Cardiac muscle cell (in vitro differentiated cells and primary cell): ENCODE measurements around the gene ATN1. TPM values are rescaled to one million over a fixed set of nuclear protein-coding genes. Genes with fewer than 3 reads are reported as not detected.
A peak's percentile ranks its signal among the peaks of the same experiment; 100 is the strongest.

Experiments used
- DNase-seq, 2 donors: peaks; one replicate each; pipeline versions ENCODE4 v3.0.0 to v3.0.0-alpha.2; 2010 to 2017; ENCODE audit warnings: low read depth in 1 of 2, low spot score in 1 of 2
- H3K27ac ChIP-seq: fragments of 200-600 bp; sonication (generic); 2 replicates; pipeline ENCODE4 v1.5.1; 2016
- H3K27me3 ChIP-seq: fragments of 200-600 bp; sonication (generic); 2 replicates; pipeline ENCODE4 v1.6.0; 2016; ENCODE audit warnings: control low read depth
- H3K36me3 ChIP-seq: fragments of 200-600 bp; sonication (generic); 2 replicates; pipeline ENCODE4 v1.5.1; 2016; ENCODE audit warnings: control low read depth
- H3K4me1 ChIP-seq: fragments of 200-600 bp; sonication (generic); 2 replicates; pipeline ENCODE4 v1.8.1; 2017; ENCODE audit warnings: low read depth, mild to moderate bottlenecking, mixed run types
- H3K4me3 ChIP-seq: fragments of 200-600 bp; sonication (generic); 2 replicates; pipeline ENCODE4 v1.5.1; 2016; ENCODE audit warnings: mild to moderate bottlenecking
- H3K9me3 ChIP-seq: fragments of 200-600 bp; sonication (generic); 2 replicates; pipeline ENCODE4 v1.5.1; 2017; ENCODE audit warnings: low read depth, mild to moderate bottlenecking, control low read depth
- CTCF ChIP-seq: IDR thresholded peaks from 2 replicates; pipeline ENCODE4 v1.5.1; 2012; ENCODE audit warnings: low read depth, mild to moderate bottlenecking, low read length
- polyA plus RNA-seq: library from polyadenylated mRNA; unstranded; fragments of >200 nt; fragmentation: Nextera tagmentation; extraction: Ambion mirVana; gene quantifications from 2 replicates; pipeline ENCODE4 v1.2.1, GENCODE V29; 2016
- total RNA-seq: library from RNA; depleted of rRNA; stranded (reverse); fragments of >200 nt; gene quantifications from 2 replicates; pipeline ENCODE4 v1.2.3, GENCODE V29; 2016

The ATN1 gene
- total and polyA plus RNA-seq, 2 experiments from 2014 or later: 22.8 to 46.4 TPM

- Histone ChIP-seq H3K4me1 (no peaks in the 10 kb centered on the region), H3K27me3 (no peaks in the 10 kb centered on the region), H3K4me3 (no peak overlapping the region), H3K36me3 (no peaks in the 10 kb centered on the region), H3K9me3 (no peaks in the 10 kb centered on the region), H3K27ac (no peak overlapping the region)
- no peak for DNase-seq
- no peak for TF ChIP-seq CTCF
These were observed 33.4 kb upstream of the ATN1 start for GRCh38 chr12:6894321-6894720.

GRCh38 chr12:6896846-6897435, 30.8 kb upstream of the ATN1 start:
- TF ChIP-seq CTCF: no peak
- DNase-seq: no peak
- Histone ChIP-seq H3K4me3 (no peak overlapping the region), H3K27ac (no peak overlapping the region), H3K36me3 (no peaks in the 10 kb centered on the region), H3K9me3 (no peaks in the 10 kb centered on the region), H3K27me3 (no peaks in the 10 kb centered on the region), H3K4me1 (no peaks in the 10 kb centered on the region)

- Histone ChIP-seq H3K4me1 (no peaks in the 10 kb centered on the region), H3K36me3 (no peaks in the 10 kb centered on the region), H3K9me3 (no peaks in the 10 kb centered on the region), H3K27me3 (no peaks in the 10 kb centered on the region), H3K27ac (no peak overlapping the region), H3K4me3 (no peak overlapping the region)
- no peak for TF ChIP-seq CTCF
- peak in 1 of 2 donors; percentile 14 for DNase-seq
These were observed 28.3 kb upstream of the ATN1 start for GRCh38 chr12:6899427-6899826.

GRCh38 chr12:6899837-6900519, 27.8 kb upstream of the ATN1 start:
- no peak overlapping the region for H3K27ac ChIP-seq
- H3K36me3 ChIP-seq: no peaks in the 10 kb centered on the region
- H3K27me3 ChIP-seq: no peaks in the 10 kb centered on the region
- DNase-seq: peak in 1 of 2 donors; percentile 80
- no peak overlapping the region for H3K4me3 ChIP-seq
- no peaks in the 10 kb centered on the region for H3K9me3 ChIP-seq
- no peak for TF ChIP-seq CTCF
- H3K4me1 ChIP-seq: peaks cover under 1% of the 10 kb centered on the region

GRCh38 chr12:6902448-6902847, 25.3 kb upstream of the ATN1 start:
- peaks cover 4% of the 10 kb centered on the region for H3K4me1 ChIP-seq
- DNase-seq: no peak
- no peaks in the 10 kb centered on the region for H3K36me3 ChIP-seq
- H3K27me3 ChIP-seq: no peaks in the 10 kb centered on the region
- TF ChIP-seq CTCF: no peak
- no peak overlapping the region for H3K4me3 ChIP-seq
- no peaks in the 10 kb centered on the region for H3K9me3 ChIP-seq
- H3K27ac ChIP-seq: no peak overlapping the region
